ENCODE measurements around the gene SIGLEC7.

GRCh38 chr19:51123802-51124201 lies 18.3 kb upstream of the SIGLEC7 start:
- no peak for TF ChIP-seq POLR2A (IDR thresholded peaks at IDR 0.05)
- no peak for TF ChIP-seq CTCF (IDR thresholded peaks at IDR 0.05)

Measured in heart left ventricle (tissue), 13 donors.